Dendritic cell treated with granulocyte-macrophage colony-stimulating factor and Interleukin-4, amounts not matched to agents 40 ng/mL and 50 ng/mL, for 4 days (primary cell): ENCODE measurements around the gene HTR7.

Experiments
- H3K27ac Mint-ChIP-seq: one replicate; pipeline ENCODE4 v1.8.0; 2022; ENCODE audit warnings: mild to moderate bottlenecking, mixed read lengths
- H3K27me3 Mint-ChIP-seq: one replicate; pipeline ENCODE4 v1.8.0; 2022; ENCODE audit warnings: mild to moderate bottlenecking, mixed read lengths
- H3K36me3 Mint-ChIP-seq: one replicate; pipeline ENCODE4 v1.8.0; 2022; ENCODE audit warnings: low read depth, mixed read lengths
- H3K4me1 Mint-ChIP-seq: one replicate; pipeline ENCODE4 v1.8.0; 2022; ENCODE audit warnings: low read depth, mixed read lengths
- H3K4me3 Mint-ChIP-seq: one replicate; pipeline ENCODE4 v1.8.0; 2022; ENCODE audit warnings: mild to moderate bottlenecking, moderate library complexity, mixed read lengths
- H3K9me3 Mint-ChIP-seq: one replicate; pipeline ENCODE4 v1.8.0; 2022; ENCODE audit warnings: mixed read lengths
- intact Hi-C: fragments of 100-400 bp; cut with micrococcal nuclease; formaldehyde crosslinking; loops from one replicate; pipeline ENCODE4 v1.15.0; 2022

Gene HTR7

GRCh38 chr10:90732581-90732980 lies 125.3 kb downstream of the HTR7 start:
- Mint-ChIP-seq H3K27ac (no peak overlapping the region), H3K4me1 (peaks cover 9% of the 10 kb centered on the region), H3K36me3 (no peaks in the 10 kb centered on the region), H3K9me3 (no peaks in the 10 kb centered on the region), H3K27me3 (peaks cover 12% of the 10 kb centered on the region), H3K4me3 (no peak overlapping the region)
- intact Hi-C loops = no loop called here

- peaks cover 4% of the 10 kb centered on the region for H3K27me3 Mint-ChIP-seq
- H3K9me3 Mint-ChIP-seq = no peaks in the 10 kb centered on the region
- no peak overlapping the region for H3K4me3 Mint-ChIP-seq
- no peak overlapping the region for H3K27ac Mint-ChIP-seq
- intact Hi-C loops = no loop called here
- H3K36me3 Mint-ChIP-seq = no peaks in the 10 kb centered on the region
- no peaks in the 10 kb centered on the region for H3K4me1 Mint-ChIP-seq
These were observed 134.3 kb downstream of the HTR7 start for GRCh38 chr10:90723416-90724068.

- H3K9me3 Mint-ChIP-seq = no peaks in the 10 kb centered on the region
- no peak overlapping the region for H3K27ac Mint-ChIP-seq
- H3K4me1 Mint-ChIP-seq = no peaks in the 10 kb centered on the region
- no peaks in the 10 kb centered on the region for H3K36me3 Mint-ChIP-seq
- intact Hi-C loops = no loop called here
- peaks cover 4% of the 10 kb centered on the region for H3K27me3 Mint-ChIP-seq
- no peak overlapping the region for H3K4me3 Mint-ChIP-seq
These were observed 135.0 kb downstream of the HTR7 start for GRCh38 chr10:90722832-90723231.

GRCh38 chr10:90718182-90718581 lies 139.7 kb downstream of the HTR7 start:
- Mint-ChIP-seq H3K4me1 (no peaks in the 10 kb centered on the region), H3K27me3 (peaks cover 2% of the 10 kb centered on the region), H3K36me3 (no peaks in the 10 kb centered on the region), H3K9me3 (no peaks in the 10 kb centered on the region), H3K27ac (no peak overlapping the region), H3K4me3 (no peak overlapping the region)
- intact Hi-C loops = no loop called here

- intact Hi-C loops = no loop called here
- Mint-ChIP-seq H3K4me3 (no peak overlapping the region), H3K27me3 (peaks cover 2% of the 10 kb centered on the region), H3K9me3 (no peaks in the 10 kb centered on the region), H3K4me1 (no peaks in the 10 kb centered on the region), H3K36me3 (no peaks in the 10 kb centered on the region), H3K27ac (no peak overlapping the region)
These were observed 145.3 kb downstream of the HTR7 start for GRCh38 chr10:90712529-90712928.

- H3K4me3 Mint-ChIP-seq = no peak overlapping the region
- H3K4me1 Mint-ChIP-seq = no peaks in the 10 kb centered on the region
- H3K27me3 Mint-ChIP-seq = no peaks in the 10 kb centered on the region
- no peak overlapping the region for H3K27ac Mint-ChIP-seq
- H3K9me3 Mint-ChIP-seq = no peaks in the 10 kb centered on the region
- intact Hi-C loops = no loop called here
- no peaks in the 10 kb centered on the region for H3K36me3 Mint-ChIP-seq
These were observed 148.1 kb downstream of the HTR7 start for GRCh38 chr10:90709727-90710126.

GRCh38 chr10:90707657-90708056 lies 150.2 kb downstream of the HTR7 start:
- Mint-ChIP-seq H3K9me3 (no peaks in the 10 kb centered on the region), H3K36me3 (no peaks in the 10 kb centered on the region), H3K27ac (no peak overlapping the region), H3K27me3 (no peaks in the 10 kb centered on the region), H3K4me3 (no peak overlapping the region), H3K4me1 (no peaks in the 10 kb centered on the region)
- intact Hi-C loops = no loop called here

GRCh38 chr10:90701428-90701827 lies 156.4 kb downstream of the HTR7 start:
- no peaks in the 10 kb centered on the region for H3K27me3 Mint-ChIP-seq
- intact Hi-C loops = no loop called here
- H3K36me3 Mint-ChIP-seq = no peaks in the 10 kb centered on the region
- no peak overlapping the region for H3K27ac Mint-ChIP-seq
- no peak overlapping the region for H3K4me3 Mint-ChIP-seq
- peaks cover 12% of the 10 kb centered on the region for H3K9me3 Mint-ChIP-seq
- H3K4me1 Mint-ChIP-seq = no peaks in the 10 kb centered on the region

- H3K4me3 Mint-ChIP-seq = no peak overlapping the region
These were observed 161.7 kb downstream of the HTR7 start for GRCh38 chr10:90695915-90696676.

More at GRCh38 chr10:90695915-90696676, 161.7 kb downstream of the HTR7 start:
- Mint-ChIP-seq H3K27me3 (no peaks in the 10 kb centered on the region), H3K27ac (no peak overlapping the region), H3K9me3 (peaks cover 12% of the 10 kb centered on the region), H3K36me3 (no peaks in the 10 kb centered on the region), H3K4me1 (no peaks in the 10 kb centered on the region)
- intact Hi-C loops = no loop called here
